GM21723 (cell line): ENCODE results near the gene APC.

Source experiments
- ATAC-seq: cut with Tn5 transposase; IDR thresholded peaks from one replicate; pipeline ENCODE4 v1.9.1; 2021; ENCODE audit warnings: mild to moderate bottlenecking, moderate library complexity; ENCODE audit not compliant: unreplicated experiment

APC gene

GRCh38 chr5:112776301-112776856 lies 38.7 kb downstream of the APC start:
- ATAC-seq = no peak

- no peak for ATAC-seq
Observed at GRCh38 chr5:112779531-112779930, 41.8 kb downstream of the APC start.

- no peak for ATAC-seq
Observed at GRCh38 chr5:112784726-112785125, 47.0 kb downstream of the APC start.

GRCh38 chr5:112787261-112787660 lies 49.6 kb downstream of the APC start:
- no peak for ATAC-seq

GRCh38 chr5:112787896-112788295 lies 50.2 kb downstream of the APC start:
- ATAC-seq = no peak

- ATAC-seq = no peak
Observed at GRCh38 chr5:112793201-112793600, 55.5 kb downstream of the APC start.

- ATAC-seq = no peak
Observed at GRCh38 chr5:112794410-112794809, 56.7 kb downstream of the APC start.

GRCh38 chr5:112795342-112795741 lies 57.7 kb downstream of the APC start:
- no peak for ATAC-seq

- ATAC-seq = no peak
Observed at GRCh38 chr5:112795944-112796678, 58.4 kb downstream of the APC start.

GRCh38 chr5:112799661-112800060 lies 62.0 kb downstream of the APC start:
- no peak for ATAC-seq

GRCh38 chr5:112800891-112801290 lies 63.2 kb downstream of the APC start:
- ATAC-seq = no peak

GRCh38 chr5:112811023-112811422 lies 73.3 kb downstream of the APC start:
- no peak for ATAC-seq

- ATAC-seq = no peak
Observed at GRCh38 chr5:112812549-112812948, 74.9 kb downstream of the APC start.

- no peak for ATAC-seq
Observed at GRCh38 chr5:112820246-112820645, 82.6 kb downstream of the APC start.

- ATAC-seq = no peak
Observed at GRCh38 chr5:112822456-112822855, 84.8 kb downstream of the APC start.

- no peak for ATAC-seq
Observed at GRCh38 chr5:112823181-112823580, 85.5 kb downstream of the APC start.

GRCh38 chr5:112823656-112824055 lies 86.0 kb downstream of the APC start:
- ATAC-seq = no peak

- ATAC-seq = no peak
Observed at GRCh38 chr5:112824197-112824596, 86.5 kb downstream of the APC start.

- ATAC-seq = no peak
Observed at GRCh38 chr5:112830378-112830777, 92.7 kb downstream of the APC start.

- ATAC-seq = no peak
Observed at GRCh38 chr5:112833971-112834370, 96.3 kb downstream of the APC start.

GRCh38 chr5:112844489-112844888 lies 106.8 kb downstream of the APC start:
- ATAC-seq = no peak

GRCh38 chr5:112846556-112846955 lies 108.9 kb downstream of the APC start:
- no peak for ATAC-seq

- no peak for ATAC-seq
Observed at GRCh38 chr5:112847306-112847705, 109.6 kb downstream of the APC start.
